Measurements from ENCODE around the gene TXNRD2.

Gene TXNRD2

GRCh38 chr22:19941365-19942082 lies at the start of gene TXNRD2, which contains the start of gene COMT:
TXNRD2 (minus strand) TSS chr22:19941818; CDS start chr22:19941803, 15 bp downstream.
COMT (plus strand) TSS chr22:19941772; CDS start chr22:19962527, 20,755 bp downstream.
- peak in 1 of 2 experiments; percentile 30 for DNase-seq

GRCh38 chr22:19991395-19991644 lies 49.7 kb upstream of the TXNRD2 start:
- DNase-seq = no peak

GRCh38 chr22:19990609-19991394 lies 49.2 kb upstream of the TXNRD2 start:
- DNase-seq = no peak

- DNase-seq = no peak
These were observed 48.6 kb upstream of the TXNRD2 start for GRCh38 chr22:19990188-19990587.

GRCh38 chr22:19989725-19990067 lies 48.1 kb upstream of the TXNRD2 start:
- DNase-seq = no peak

GRCh38 chr22:19988965-19989724 lies 47.5 kb upstream of the TXNRD2 start:
- no peak for DNase-seq

- no peak for DNase-seq
These were observed 46.8 kb upstream of the TXNRD2 start for GRCh38 chr22:19988331-19988808.

- no peak for DNase-seq
These were observed 46.0 kb upstream of the TXNRD2 start for GRCh38 chr22:19987394-19988306.

GRCh38 chr22:19986410-19987341 lies 45.1 kb upstream of the TXNRD2 start:
- DNase-seq = peak; percentile 57 to 67

- DNase-seq = no peak
These were observed 44.4 kb upstream of the TXNRD2 start for GRCh38 chr22:19986011-19986409.

GRCh38 chr22:19984851-19985811 lies 43.5 kb upstream of the TXNRD2 start:
- no peak for DNase-seq

GRCh38 chr22:19984201-19984753 lies 42.7 kb upstream of the TXNRD2 start:
- no peak for DNase-seq

- DNase-seq = no peak
These were observed 42.1 kb upstream of the TXNRD2 start for GRCh38 chr22:19983741-19984140.

GRCh38 chr22:19982991-19983578 lies 41.5 kb upstream of the TXNRD2 start:
- DNase-seq = no peak

- no peak for DNase-seq
These were observed 40.6 kb upstream of the TXNRD2 start for GRCh38 chr22:19981961-19982920.

- DNase-seq = no peak
These were observed 39.7 kb upstream of the TXNRD2 start for GRCh38 chr22:19981171-19981960.

- DNase-seq = no peak
These were observed 39.1 kb upstream of the TXNRD2 start for GRCh38 chr22:19980766-19981165.

Data from Kasumi-1 (cell line).